GM23338 (cell line): ENCODE measurements around the gene ARL15. TPM values are rescaled to one million over a fixed set of nuclear protein-coding genes. Genes with fewer than 3 reads are reported as not detected.

Experiments used
- ATAC-seq: fragments of 200-7000 bp; cut with Tn5 transposase; 3 replicates; pipeline ENCODE4 v1.9.1; 2020
- DNase-seq: peaks from one replicate; pipeline ENCODE4 v3.0.0-alpha.2; 2015; ENCODE audit warnings: low spot score
- H2AFZ ChIP-seq: fragments of 200-600 bp; sonication (generic); 2 replicates; pipeline ENCODE4 v1.8.0; 2016; ENCODE audit warnings: antibody characterized with exemption, mild to moderate bottlenecking, moderate library complexity
- H3F3A ChIP-seq: fragments of 200-600 bp; sonication (generic); replicated peaks from 2 replicates; pipeline ENCODE4 v1.8.0; 2017; ENCODE audit warnings: antibody characterized with exemption, mixed run types, low read depth
- H3K27ac ChIP-seq: fragments of 200-600 bp; sonication (generic); 2 replicates; pipeline ENCODE4 v1.6.1; 2016; ENCODE audit warnings: low read depth
- H3K27me3 ChIP-seq: fragments of 200-600 bp; sonication (generic); 2 replicates; pipeline ENCODE4 v1.8.0; 2016; ENCODE audit warnings: mild to moderate bottlenecking, mixed run types, moderate library complexity; ENCODE audit not compliant: insufficient read depth
- H3K36me3 ChIP-seq: fragments of 200-600 bp; sonication (generic); 2 replicates; pipeline ENCODE4 v1.8.0; 2016; ENCODE audit warnings: mild to moderate bottlenecking; ENCODE audit not compliant: insufficient read depth
- H3K4me1 ChIP-seq: fragments of 200-600 bp; sonication (generic); 2 replicates; pipeline ENCODE4 v1.8.0; 2016; ENCODE audit warnings: mild to moderate bottlenecking, moderate library complexity; ENCODE audit not compliant: insufficient read depth
- H3K4me2 ChIP-seq: fragments of 200-600 bp; sonication (generic); 2 replicates; pipeline ENCODE4 v1.7.1; 2017; ENCODE audit warnings: mixed run types
- H3K4me3 ChIP-seq: fragments of 200-600 bp; sonication (generic); 2 replicates; pipeline ENCODE4 v1.6.1; 2016; ENCODE audit warnings: mixed run types
- H3K79me2 ChIP-seq: fragments of 200-600 bp; sonication (generic); replicated peaks from 2 replicates; pipeline ENCODE4 v1.8.0; 2017; ENCODE audit warnings: mild to moderate bottlenecking; ENCODE audit not compliant: insufficient read depth
- H3K9me2 ChIP-seq: fragments of 200-600 bp; sonication (generic); 2 replicates; pipeline ENCODE4 v1.8.0; 2017; ENCODE audit not compliant: insufficient read depth
- H4K20me1 ChIP-seq: fragments of 200-600 bp; sonication (generic); replicated peaks from 2 replicates; pipeline ENCODE4 v1.8.0; 2017; ENCODE audit warnings: mild to moderate bottlenecking; ENCODE audit not compliant: insufficient read depth
- H3K27ac Mint-ChIP-seq: 2 replicates; pipeline ENCODE4 v1.8.0; 2020; ENCODE audit warnings: inconsistent platforms, mild to moderate bottlenecking, moderate library complexity, mixed read lengths
- H3K27me3 Mint-ChIP-seq: 3 replicates; pipeline ENCODE4 v1.8.0; 2022; ENCODE audit warnings: low read depth, mild to moderate bottlenecking, moderate library complexity, mixed read lengths, inconsistent platforms; ENCODE audit not compliant: insufficient read depth, poor library complexity
- H3K36me3 Mint-ChIP-seq: 3 replicates; pipeline ENCODE4 v1.8.0; 2021; ENCODE audit warnings: low read depth, mild to moderate bottlenecking, inconsistent platforms, moderate library complexity, mixed read lengths
- H3K4me1 Mint-ChIP-seq: 3 replicates; pipeline ENCODE4 v1.8.0; 2020; ENCODE audit warnings: mild to moderate bottlenecking, inconsistent platforms, mixed read lengths
- H3K4me3 Mint-ChIP-seq: 3 replicates; pipeline ENCODE4 v1.8.0; 2021; ENCODE audit warnings: moderate library complexity, mild to moderate bottlenecking, inconsistent platforms, mixed read lengths
- H3K9me3 Mint-ChIP-seq: 3 replicates; pipeline ENCODE4 v1.8.0; 2020; ENCODE audit warnings: moderate library complexity, mild to moderate bottlenecking, inconsistent platforms, mixed read lengths
- CREB1 ChIP-seq: fragments of 250-450 bp; sonication (Bioruptor Pico); IDR thresholded peaks from 2 replicates; pipeline ENCODE4 v1.5.0; 2020; ENCODE audit warnings: low read depth, mild to moderate bottlenecking, moderate library complexity
- CTCF ChIP-seq, 2 experiments: fragments of 200-600 bp in 1 of 2; sonication (generic) in 1 of 2; conservative IDR thresholded peaks; 2 replicates each; pipeline versions ENCODE4 v1.5.1 to v1.6.1; 2016 to 2017; ENCODE audit warnings: antibody characterized with exemption in 2 of 2, low read depth in 2 of 2, mild to moderate bottlenecking in 2 of 2, moderate library complexity in 1 of 2
- ETS1 ChIP-seq: IDR thresholded peaks from 2 replicates; pipeline ENCODE4 v1.6.1; 2016; ENCODE audit warnings: antibody characterized with exemption
- EZH2 ChIP-seq: fragments of 200-600 bp; sonication (generic); IDR thresholded peaks from one replicate; pipeline ENCODE4 v1.8.0; 2017; ENCODE audit warnings: antibody characterized with exemption, mild to moderate bottlenecking, low read depth; ENCODE audit not compliant: unreplicated experiment
- EZH2phosphoT487 ChIP-seq: fragments of 200-600 bp; sonication (generic); IDR thresholded peaks from one replicate; pipeline ENCODE4 v1.8.1; 2018; ENCODE audit warnings: antibody characterized with exemption; ENCODE audit not compliant: unreplicated experiment
- NANOG ChIP-seq: IDR thresholded peaks from 2 replicates; pipeline ENCODE4 v1.6.1; 2016; ENCODE audit warnings: antibody characterized with exemption, borderline replicate concordance
- REST ChIP-seq: IDR thresholded peaks from one replicate; pipeline ENCODE4 v1.6.1; 2018; ENCODE audit warnings: antibody characterized with exemption; ENCODE audit not compliant: unreplicated experiment
- ZNF114 ChIP-seq: fragments of 250-450 bp; sonication (Bioruptor Pico); IDR thresholded peaks from 2 replicates; pipeline ENCODE4 v1.5.0; 2020; ENCODE audit warnings: mild to moderate bottlenecking, moderate library complexity
- ZNF331 ChIP-seq: fragments of 250-450 bp; sonication (Bioruptor Pico); IDR thresholded peaks from 2 replicates; pipeline ENCODE4 v1.5.0; 2020; ENCODE audit warnings: low read depth, mild to moderate bottlenecking, moderate library complexity
- polyA plus RNA-seq: library from polyadenylated mRNA; unstranded; fragments of >200 nt; fragmentation: Nextera tagmentation; extraction: Ambion mirVana; gene quantifications from 2 replicates; pipeline ENCODE4 v1.2.1, GENCODE V29; 2016
- total RNA-seq: library from RNA; depleted of rRNA; stranded (reverse); fragments of >200 nt; shearing (Covaris generic); gene quantifications from 2 replicates; pipeline ENCODE4 v1.2.3, GENCODE V29; 2014

Gene ARL15
- total and polyA plus RNA-seq, 2 experiments from 2014 or later: 13.0 to 54.0 TPM

- no peak for DNase-seq
- no peaks in the 10 kb centered on the region for H3K9me2 ChIP-seq
- no peaks in the 10 kb centered on the region for H3K4me1 Mint-ChIP-seq
These were observed 348.1 kb downstream of the ARL15 start for GRCh38 chr5:53962306-53962705.

GRCh38 chr5:53956632-53957031 is 353.7 kb downstream of the ARL15 start:
- H3K27me3 ChIP-seq: no peaks in the 10 kb centered on the region
- H3K36me3 ChIP-seq: no peaks in the 10 kb centered on the region
- no peak overlapping the region for H3K4me3 ChIP-seq
- H3K9me2 ChIP-seq: no peaks in the 10 kb centered on the region; the same call in 1 of the 2 replicates
- Mint-ChIP-seq H3K4me1 (peaks cover 5% of the 10 kb centered on the region; the same call in 2 of the 3 replicates), H3K36me3 (peaks cover 15% of the 10 kb centered on the region), H3K27me3 (no peaks in the 10 kb centered on the region), H3K4me3 (no peak overlapping the region), H3K9me3 (peaks cover 10% of the 10 kb centered on the region), H3K27ac (no peak overlapping the region)
- no peak overlapping the region for H3K27ac ChIP-seq
- H3F3A ChIP-seq: no peaks in the 10 kb centered on the region
- H3K4me1 ChIP-seq: 0 out of 2 replicates have a peak, but pooled peaks cover 5% of the 10 kb centered on the region
- no peak overlapping the region for H2AFZ ChIP-seq
- ATAC-seq (no peak), DNase-seq (no peak)
- H3K4me2 ChIP-seq: no peak overlapping the region
- no peaks in the 10 kb centered on the region for H3K79me2 ChIP-seq
- H4K20me1 ChIP-seq: no peaks in the 10 kb centered on the region
- TF ChIP-seq NANOG (no peak), EZH2 (no peak), CREB1 (CRISPR knock-in tag) (no peak), EZH2phosphoT487 (no peak), REST (no peak), ETS1 (no peak), ZNF331 (CRISPR knock-in tag) (no peak), ZNF114 (CRISPR knock-in tag) (no peak), CTCF (conservative IDR thresholded peaks at IDR 0.05; ENCODE audit: low read depth in 2 of 2) (no peak)

More at GRCh38 chr5:53962306-53962705, 348.1 kb downstream of the ARL15 start:
- TF ChIP-seq EZH2phosphoT487 (no peak), ZNF114 (CRISPR knock-in tag) (no peak)
- no peak for ATAC-seq
- no peaks in the 10 kb centered on the region for H3F3A ChIP-seq
- no peaks in the 10 kb centered on the region for H3K4me1 ChIP-seq
- H2AFZ ChIP-seq: no peak overlapping the region
- H3K27ac ChIP-seq: no peak overlapping the region
- no peak overlapping the region for H3K4me2 ChIP-seq
- no peaks in the 10 kb centered on the region for H3K27me3 ChIP-seq
- no peaks in the 10 kb centered on the region for H3K79me2 ChIP-seq
- H3K4me3 Mint-ChIP-seq: no peak overlapping the region
- H3K36me3 ChIP-seq: no peaks in the 10 kb centered on the region
- H3K27me3 Mint-ChIP-seq: no peaks in the 10 kb centered on the region
- no peaks in the 10 kb centered on the region for H3K36me3 Mint-ChIP-seq
- H3K4me3 ChIP-seq: no peak overlapping the region
- no peaks in the 10 kb centered on the region for H4K20me1 ChIP-seq
- 0 out of 3 replicates have a peak, but pooled peaks cover under 1% of the 10 kb centered on the region for H3K9me3 Mint-ChIP-seq
- no peak overlapping the region for H3K27ac Mint-ChIP-seq
